ENCODE measurements around the gene HIP1R.
A peak's percentile ranks its signal among the peaks of the same experiment; 100 is the strongest.
"Not testable (repeated sequence)": the region's sequence is repeated elsewhere in the genome, so short reads cannot be mapped to it uniquely, and the experiment has no call there.

HIP1R gene, protein sequence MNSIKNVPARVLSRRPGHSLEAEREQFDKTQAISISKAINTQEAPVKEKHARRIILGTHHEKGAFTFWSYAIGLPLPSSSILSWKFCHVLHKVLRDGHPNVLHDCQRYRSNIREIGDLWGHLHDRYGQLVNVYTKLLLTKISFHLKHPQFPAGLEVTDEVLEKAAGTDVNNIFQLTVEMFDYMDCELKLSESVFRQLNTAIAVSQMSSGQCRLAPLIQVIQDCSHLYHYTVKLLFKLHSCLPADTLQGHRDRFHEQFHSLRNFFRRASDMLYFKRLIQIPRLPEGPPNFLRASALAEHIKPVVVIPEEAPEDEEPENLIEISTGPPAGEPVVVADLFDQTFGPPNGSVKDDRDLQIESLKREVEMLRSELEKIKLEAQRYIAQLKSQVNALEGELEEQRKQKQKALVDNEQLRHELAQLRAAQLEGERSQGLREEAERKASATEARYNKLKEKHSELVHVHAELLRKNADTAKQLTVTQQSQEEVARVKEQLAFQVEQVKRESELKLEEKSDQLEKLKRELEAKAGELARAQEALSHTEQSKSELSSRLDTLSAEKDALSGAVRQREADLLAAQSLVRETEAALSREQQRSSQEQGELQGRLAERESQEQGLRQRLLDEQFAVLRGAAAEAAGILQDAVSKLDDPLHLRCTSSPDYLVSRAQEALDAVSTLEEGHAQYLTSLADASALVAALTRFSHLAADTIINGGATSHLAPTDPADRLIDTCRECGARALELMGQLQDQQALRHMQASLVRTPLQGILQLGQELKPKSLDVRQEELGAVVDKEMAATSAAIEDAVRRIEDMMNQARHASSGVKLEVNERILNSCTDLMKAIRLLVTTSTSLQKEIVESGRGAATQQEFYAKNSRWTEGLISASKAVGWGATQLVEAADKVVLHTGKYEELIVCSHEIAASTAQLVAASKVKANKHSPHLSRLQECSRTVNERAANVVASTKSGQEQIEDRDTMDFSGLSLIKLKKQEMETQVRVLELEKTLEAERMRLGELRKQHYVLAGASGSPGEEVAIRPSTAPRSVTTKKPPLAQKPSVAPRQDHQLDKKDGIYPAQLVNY

DNA sequence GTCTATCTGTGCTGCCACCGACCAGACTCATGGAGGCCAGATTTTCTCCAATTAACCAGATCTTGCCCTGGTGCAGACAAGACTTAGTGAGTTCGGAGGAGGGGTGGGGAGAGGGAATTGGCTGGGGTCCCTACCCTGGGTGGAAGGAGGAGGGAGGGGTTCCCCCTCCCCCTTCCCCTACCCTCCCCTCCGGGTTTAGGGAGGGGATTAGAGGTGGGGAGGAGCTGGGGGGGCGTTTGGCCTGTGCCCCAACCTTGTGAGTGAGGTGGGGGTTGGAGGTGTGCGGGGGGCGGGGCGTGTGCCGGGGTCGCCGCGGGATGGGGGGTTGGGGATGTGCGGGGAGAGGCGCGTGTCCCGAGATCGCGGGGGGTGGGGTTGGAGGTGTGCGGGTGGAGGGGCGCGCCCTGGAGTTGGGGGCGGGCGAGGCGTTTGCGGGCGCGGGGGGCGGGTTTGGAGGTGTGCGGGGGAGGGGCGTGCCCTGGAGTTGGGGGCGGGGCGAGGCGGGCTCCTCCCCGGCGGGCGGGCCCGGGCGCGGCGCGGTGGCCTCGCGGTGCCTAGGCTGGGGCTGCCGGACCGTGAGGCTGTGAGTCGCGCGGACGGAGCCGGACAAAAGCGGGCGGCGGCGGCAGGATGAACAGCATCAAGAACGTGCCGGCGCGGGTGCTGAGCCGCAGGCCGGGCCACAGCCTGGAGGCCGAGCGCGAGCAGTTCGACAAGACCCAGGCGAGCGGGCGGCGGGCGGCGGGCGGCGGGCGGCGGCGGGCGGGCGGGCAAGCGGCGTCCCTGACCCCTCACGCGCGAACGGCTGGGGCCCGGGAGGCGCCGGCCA is at the start of gene HIP1R:
Gene HIP1R, plus strand, starts transcription at position 537 of the 829 bp plus-strand sequence. Its CDS starts 94 bp downstream, at position 631.
- no peaks in the 10 kb centered on the region for H3K27me3 Mint-ChIP-seq
- H3K36me3 Mint-ChIP-seq (ENCODE audit: insufficient read depth) = peaks cover 8% of the 10 kb centered on the region
- H3K4me1 Mint-ChIP-seq = peaks cover 44% of the 10 kb centered on the region
- ATAC-seq (replicated peaks; ENCODE audit: extremely low read depth, poor library complexity, severe bottlenecking) = peak; percentile 35
- peak within 1 kb of the TSS; percentile 99 for H3K27ac Mint-ChIP-seq (ENCODE audit: low read depth)
- H3K9me3 Mint-ChIP-seq = no peaks in the 10 kb centered on the region
- peak within 1 kb of the TSS; percentile 99 for H3K4me3 Mint-ChIP-seq
- no peak for DNase-seq (ENCODE audit: low spot score in 2 of 2)

DNA sequence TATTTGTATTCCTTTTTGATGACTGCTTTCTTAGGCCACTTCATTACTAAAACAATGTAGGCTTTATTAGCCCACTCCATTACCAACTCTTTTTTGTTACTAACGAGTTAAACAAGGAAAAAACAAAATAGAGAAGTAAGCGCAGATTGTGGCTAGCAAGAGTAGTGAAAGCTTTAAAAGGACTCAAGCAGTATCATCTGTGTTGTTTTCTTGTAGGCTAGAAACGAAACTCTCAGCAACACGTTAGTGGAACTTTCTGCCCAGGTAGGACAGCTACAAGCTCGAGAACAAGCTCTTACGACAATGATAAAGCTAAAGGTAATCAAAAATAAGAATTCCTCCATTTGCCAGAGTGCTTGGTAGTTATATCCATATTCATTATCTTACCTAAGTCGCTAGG is 49.8 kb upstream of the HIP1R start:
- Mint-ChIP-seq H3K27ac (ENCODE audit: low read depth) (no peak overlapping the region), H3K4me1 (no peaks in the 10 kb centered on the region), H3K27me3 (no peaks in the 10 kb centered on the region), H3K4me3 (no peak overlapping the region), H3K36me3 (ENCODE audit: insufficient read depth) (no peaks in the 10 kb centered on the region), H3K9me3 (no peaks in the 10 kb centered on the region)
- ATAC-seq (replicated peaks; ENCODE audit: extremely low read depth, poor library complexity, severe bottlenecking) (no peak), DNase-seq (ENCODE audit: low spot score in 2 of 2) (no peak)

DNA sequence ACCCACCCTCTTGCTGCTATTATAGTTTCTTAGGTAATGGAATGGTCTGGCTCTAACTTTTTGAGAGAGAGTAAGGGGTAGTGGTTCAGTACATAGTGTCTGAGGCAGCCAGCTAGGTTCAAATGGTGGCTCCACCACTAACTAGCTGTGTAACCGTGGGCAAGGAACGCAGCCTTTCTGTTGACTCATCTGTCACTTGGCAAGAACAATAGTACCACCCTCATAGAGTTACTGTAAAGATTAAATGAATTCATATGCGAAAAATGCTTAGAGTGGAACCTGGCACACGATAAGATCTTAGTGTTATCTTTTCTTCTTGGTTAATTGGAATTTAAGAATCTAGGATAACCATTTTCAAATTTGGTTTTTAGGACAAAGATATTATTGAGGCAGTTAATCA is 46.9 kb upstream of the HIP1R start:
- no peak overlapping the region for H3K27ac Mint-ChIP-seq (ENCODE audit: low read depth)
- DNase-seq (ENCODE audit: low spot score in 2 of 2) (no peak), ATAC-seq (replicated peaks; ENCODE audit: extremely low read depth, poor library complexity, severe bottlenecking) (no peak)
- no peak overlapping the region for H3K4me3 Mint-ChIP-seq
- no peaks in the 10 kb centered on the region for H3K9me3 Mint-ChIP-seq
- no peaks in the 10 kb centered on the region for H3K36me3 Mint-ChIP-seq (ENCODE audit: insufficient read depth)
- H3K4me1 Mint-ChIP-seq = no peaks in the 10 kb centered on the region
- H3K27me3 Mint-ChIP-seq = no peaks in the 10 kb centered on the region

DNA sequence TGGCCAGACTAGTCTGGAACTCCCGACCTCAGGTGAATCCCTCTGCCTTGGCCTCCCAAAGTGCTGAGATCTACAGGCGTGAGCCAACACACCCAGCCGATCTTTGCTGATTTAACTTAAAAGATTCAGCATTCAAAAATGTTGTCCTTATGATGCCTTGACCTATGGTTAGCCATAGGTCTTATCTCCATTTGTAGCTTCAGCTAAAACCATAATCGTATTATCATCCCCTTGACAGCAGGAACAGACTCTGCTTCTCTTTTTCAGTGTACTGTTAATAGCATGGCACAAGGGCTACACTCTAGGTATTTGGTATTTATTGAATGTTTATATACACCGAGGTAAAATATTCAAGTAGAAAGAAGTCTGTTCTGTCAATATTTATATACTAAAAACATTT is 45.6 kb upstream of the HIP1R start:
- ATAC-seq (replicated peaks; ENCODE audit: extremely low read depth, poor library complexity, severe bottlenecking) (no peak), DNase-seq (ENCODE audit: low spot score in 2 of 2) (no peak)
- no peaks in the 10 kb centered on the region for H3K27me3 Mint-ChIP-seq
- no peak overlapping the region for H3K27ac Mint-ChIP-seq (ENCODE audit: low read depth)
- H3K9me3 Mint-ChIP-seq = no peaks in the 10 kb centered on the region
- no peaks in the 10 kb centered on the region for H3K36me3 Mint-ChIP-seq (ENCODE audit: insufficient read depth)
- no peak overlapping the region for H3K4me3 Mint-ChIP-seq
- no peaks in the 10 kb centered on the region for H3K4me1 Mint-ChIP-seq

DNA sequence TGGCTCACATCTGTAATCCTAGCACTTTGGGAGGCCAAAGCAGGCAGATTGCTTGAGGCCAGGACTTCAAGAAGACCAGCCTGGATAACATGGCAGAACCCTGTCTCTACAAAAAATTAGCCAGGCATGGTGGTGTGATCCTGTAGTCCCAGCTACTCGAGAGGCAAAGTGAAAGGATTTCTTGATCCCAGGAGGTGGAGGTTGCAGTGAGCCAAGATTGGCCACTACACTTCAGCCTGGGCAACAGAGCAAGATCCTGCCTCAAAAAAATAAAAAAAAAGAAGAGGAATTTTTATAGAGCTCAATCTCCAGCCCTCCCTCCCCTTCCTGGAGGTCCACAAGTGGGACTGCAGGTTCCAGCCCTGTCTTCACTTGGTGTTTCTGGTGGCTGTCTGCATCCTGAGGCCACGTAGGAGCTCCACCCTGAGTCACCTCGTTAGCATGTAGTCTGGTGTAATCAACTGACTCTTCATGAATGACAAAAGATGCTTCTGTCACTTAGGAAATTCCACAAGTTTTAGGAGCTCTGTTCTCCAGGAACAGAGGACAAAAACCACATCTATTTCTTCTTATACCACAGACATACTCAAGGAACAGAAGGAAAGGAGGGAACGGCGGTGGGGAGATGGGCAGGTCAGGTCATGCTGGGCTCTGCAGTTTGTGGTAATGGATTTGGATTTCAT is 44.7 kb upstream of the HIP1R start:
- no peak for ATAC-seq (replicated peaks; ENCODE audit: extremely low read depth, poor library complexity, severe bottlenecking)
- no peaks in the 10 kb centered on the region for H3K4me1 Mint-ChIP-seq
- H3K9me3 Mint-ChIP-seq = no peaks in the 10 kb centered on the region
- no peaks in the 10 kb centered on the region for H3K36me3 Mint-ChIP-seq (ENCODE audit: insufficient read depth)
- no peak for DNase-seq (ENCODE audit: low spot score in 2 of 2)
- no peak overlapping the region for H3K27ac Mint-ChIP-seq (ENCODE audit: low read depth)
- no peak overlapping the region for H3K4me3 Mint-ChIP-seq
- no peaks in the 10 kb centered on the region for H3K27me3 Mint-ChIP-seq

DNA sequence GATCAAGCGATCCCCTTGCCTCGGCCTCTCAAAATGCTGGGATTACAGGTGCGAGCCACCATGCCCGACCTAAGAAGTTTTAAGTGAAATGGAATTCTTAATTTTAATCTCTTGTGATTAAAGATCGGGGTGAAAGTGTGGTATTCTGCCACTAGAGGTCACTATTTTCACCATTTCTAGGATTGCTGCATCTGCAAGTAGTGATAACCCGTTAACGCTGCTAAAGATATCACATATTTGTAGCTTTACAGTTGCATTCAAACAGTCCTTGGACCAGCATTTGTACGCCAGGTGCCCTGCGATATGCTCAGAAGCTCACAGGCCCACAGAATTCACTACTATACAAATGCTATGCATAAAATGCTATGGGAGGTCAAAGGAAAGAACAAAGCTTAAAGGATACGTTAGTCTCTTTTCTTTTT is 41.6 kb upstream of the HIP1R start:
- Mint-ChIP-seq H3K36me3 (ENCODE audit: insufficient read depth) (no peaks in the 10 kb centered on the region), H3K4me1 (no peaks in the 10 kb centered on the region), H3K27me3 (no peaks in the 10 kb centered on the region), H3K4me3 (no peak overlapping the region), H3K9me3 (no peaks in the 10 kb centered on the region), H3K27ac (ENCODE audit: low read depth) (no peak overlapping the region)
- DNase-seq (ENCODE audit: low spot score in 2 of 2) = peak; percentile 18 to 20
- ATAC-seq (replicated peaks; ENCODE audit: extremely low read depth, poor library complexity, severe bottlenecking) = peak; percentile 54

DNA sequence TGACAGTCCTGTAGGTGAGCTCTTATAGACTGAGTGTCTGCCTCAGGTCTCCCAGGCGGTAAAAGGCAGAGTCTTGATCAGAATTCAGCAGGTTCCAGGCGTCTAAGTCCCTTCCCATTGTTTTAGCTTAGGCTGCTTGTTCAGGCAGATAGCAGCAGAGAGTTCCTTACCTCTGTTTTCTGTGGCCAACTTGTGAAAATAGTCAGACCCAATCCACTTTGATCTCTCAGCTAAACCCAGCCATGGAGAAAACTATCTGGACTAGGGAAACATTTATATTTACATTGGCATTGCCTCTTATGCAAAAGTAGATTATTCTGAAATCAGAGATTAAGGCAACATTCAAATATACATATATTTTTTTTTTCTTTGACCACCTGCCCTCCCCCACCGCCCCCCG is 39.5 kb upstream of the HIP1R start:
- Mint-ChIP-seq H3K27me3 (no peaks in the 10 kb centered on the region), H3K27ac (ENCODE audit: low read depth) (no peak overlapping the region)
- no peak for ATAC-seq (replicated peaks; ENCODE audit: extremely low read depth, poor library complexity, severe bottlenecking)

DNA sequence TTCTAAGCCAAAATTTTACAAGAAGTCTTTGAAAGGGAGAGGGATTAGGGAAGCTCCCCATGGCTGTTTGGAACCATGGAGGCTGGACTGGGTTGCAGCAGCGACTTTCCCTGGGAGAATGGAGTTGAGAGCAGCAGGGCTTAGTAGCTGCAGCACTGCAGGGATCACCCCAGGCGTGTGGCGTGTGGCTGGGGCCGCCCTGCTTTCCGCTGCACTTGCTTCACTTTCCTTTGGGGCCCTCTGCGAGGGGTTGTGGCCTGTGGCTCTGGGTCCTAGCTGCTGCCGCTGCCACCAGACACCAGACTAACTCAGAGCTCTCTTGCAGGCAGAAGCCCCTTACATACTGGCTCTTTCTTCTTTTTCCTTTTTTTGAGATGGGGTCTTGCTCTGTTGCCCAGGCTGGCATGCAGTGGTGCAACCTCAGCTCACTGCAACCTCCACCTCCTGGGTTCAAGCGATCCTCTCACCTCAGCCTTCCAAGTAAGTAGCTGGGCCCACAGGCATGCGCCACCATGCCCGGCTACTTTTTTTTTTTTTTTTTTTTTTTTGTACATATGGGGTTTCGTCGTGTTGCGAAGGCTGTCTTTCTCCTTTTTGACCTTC is 35.5 kb upstream of the HIP1R start:
- Mint-ChIP-seq H3K4me3 (no peak overlapping the region), H3K27ac (ENCODE audit: low read depth) (no peak overlapping the region), H3K9me3 (no peaks in the 10 kb centered on the region), H3K27me3 (no peaks in the 10 kb centered on the region), H3K4me1 (no peaks in the 10 kb centered on the region), H3K36me3 (ENCODE audit: insufficient read depth) (no peaks in the 10 kb centered on the region)
- ATAC-seq (replicated peaks; ENCODE audit: extremely low read depth, poor library complexity, severe bottlenecking) = no peak
- DNase-seq (ENCODE audit: low spot score in 2 of 2) = no peak

More for the DNA sequence above, 39.5 kb upstream of the HIP1R start:
- Mint-ChIP-seq H3K9me3 (no peaks in the 10 kb centered on the region), H3K4me1 (no peaks in the 10 kb centered on the region), H3K36me3 (ENCODE audit: insufficient read depth) (no peaks in the 10 kb centered on the region), H3K4me3 (no peak overlapping the region)
- DNase-seq (ENCODE audit: low spot score in 2 of 2) = no peak

DNA sequence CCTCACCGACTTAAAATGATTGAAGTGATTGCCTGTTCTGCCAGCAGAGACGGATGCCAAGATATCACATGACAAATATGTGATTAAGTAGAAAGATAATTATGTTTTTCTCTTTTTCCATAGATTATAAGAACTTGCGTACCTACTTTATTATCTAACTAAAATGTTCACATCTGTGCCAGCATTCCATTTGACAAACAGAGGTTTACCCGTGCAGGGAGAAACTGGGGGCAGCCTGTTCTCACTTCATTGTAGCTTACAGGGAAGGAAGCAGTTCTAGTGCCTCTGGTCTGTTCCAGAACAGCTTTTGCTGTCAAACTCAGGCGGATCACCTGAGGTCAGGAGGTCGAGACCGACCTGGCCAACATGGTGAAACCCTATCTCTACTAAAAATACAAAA is 31.3 kb upstream of the HIP1R start:
- Mint-ChIP-seq H3K27me3 (no peaks in the 10 kb centered on the region), H3K9me3 (no peaks in the 10 kb centered on the region), H3K4me3 (no peak overlapping the region), H3K4me1 (no peaks in the 10 kb centered on the region), H3K27ac (ENCODE audit: low read depth) (no peak overlapping the region), H3K36me3 (ENCODE audit: insufficient read depth) (no peaks in the 10 kb centered on the region)
- DNase-seq (ENCODE audit: low spot score in 2 of 2) = no peak
- ATAC-seq (replicated peaks; ENCODE audit: extremely low read depth, poor library complexity, severe bottlenecking) = no peak

DNA sequence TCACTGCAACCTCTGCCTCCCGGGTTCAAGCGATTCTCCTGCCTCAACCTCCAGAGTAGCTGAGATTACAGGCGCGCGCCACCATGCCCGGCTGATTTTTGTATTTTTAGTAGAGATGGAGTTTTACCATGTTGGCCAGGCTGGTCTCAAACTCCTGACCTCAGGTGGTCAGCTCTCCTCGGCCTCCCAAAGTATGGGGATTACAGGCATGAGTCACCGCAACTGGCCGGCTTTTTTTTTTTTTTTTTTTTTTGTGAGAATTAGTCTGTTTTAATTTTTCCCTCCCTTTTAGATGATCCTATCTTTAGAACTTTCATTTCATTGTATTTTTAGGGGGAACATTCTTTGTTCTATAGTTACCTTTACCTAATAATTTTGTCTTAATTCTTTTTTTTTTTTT is 30.3 kb upstream of the HIP1R start:
- H3K4me3 Mint-ChIP-seq; DNase-seq (ENCODE audit: low spot score in 2 of 2); H3K9me3 Mint-ChIP-seq; H3K27ac Mint-ChIP-seq (ENCODE audit: low read depth); H3K27me3 Mint-ChIP-seq; H3K36me3 Mint-ChIP-seq (ENCODE audit: insufficient read depth); H3K4me1 Mint-ChIP-seq; ATAC-seq (replicated peaks; ENCODE audit: extremely low read depth, poor library complexity, severe bottlenecking): not testable (repeated sequence)

DNA sequence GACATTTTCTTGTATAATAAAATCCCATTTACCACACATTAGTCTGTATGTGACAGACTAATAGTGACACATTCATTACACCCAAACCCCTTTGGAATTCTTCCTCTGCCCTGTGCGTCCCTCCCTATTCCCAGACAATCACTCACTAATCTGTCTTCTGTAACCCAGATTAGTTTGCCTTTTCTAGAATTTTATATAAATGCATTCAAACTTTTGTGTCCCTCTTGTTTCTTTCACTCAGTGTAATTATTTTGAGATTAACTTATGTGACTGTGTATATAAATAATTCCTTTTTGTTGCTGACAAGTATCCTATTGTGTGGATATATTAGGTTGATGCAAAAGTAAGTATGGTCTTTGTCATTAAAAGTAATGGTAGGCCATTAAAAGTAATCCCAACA is 27.6 kb upstream of the HIP1R start:
- DNase-seq (ENCODE audit: low spot score in 2 of 2) = no peak
- H3K36me3 Mint-ChIP-seq (ENCODE audit: insufficient read depth) = no peaks in the 10 kb centered on the region
- no peaks in the 10 kb centered on the region for H3K4me1 Mint-ChIP-seq
- ATAC-seq (replicated peaks; ENCODE audit: extremely low read depth, poor library complexity, severe bottlenecking) = no peak
- H3K9me3 Mint-ChIP-seq = no peaks in the 10 kb centered on the region
- H3K27me3 Mint-ChIP-seq = no peaks in the 10 kb centered on the region
- no peak overlapping the region for H3K4me3 Mint-ChIP-seq
- H3K27ac Mint-ChIP-seq (ENCODE audit: low read depth) = no peak overlapping the region

All from central memory CD8-positive, alpha-beta T cell (primary cell).